IMR-90 (cell line): Measurements from ENCODE around the gene RARS2.

ENCODE experiments used
- BHLHE40 ChIP-seq: fragments of 150-350 bp; IDR thresholded peaks from 2 replicates; pipeline ENCODE4 v1.6.1; 2016; ENCODE audit warnings: mild to moderate bottlenecking, low read depth, low read length
- CEBPB ChIP-seq: IDR thresholded peaks from 2 replicates; pipeline ENCODE4 v1.6.1; 2012; ENCODE audit warnings: low read depth, low read length, improper control_type of control experiment
- CHD1 ChIP-seq: IDR thresholded peaks from 2 replicates; pipeline ENCODE4 v1.6.1; 2012; ENCODE audit warnings: low read depth, low read length, improper control_type of control experiment
- CTCF ChIP-seq: conservative IDR thresholded peaks from 2 replicates; pipeline ENCODE4 v1.5.1; 2012; ENCODE audit warnings: mild to moderate bottlenecking, low read depth, low read length, improper control_type of control experiment
- ELK1 ChIP-seq: fragments of 150-350 bp; IDR thresholded peaks from 2 replicates; pipeline ENCODE4 v1.6.1; 2016; ENCODE audit warnings: low read depth, mild to moderate bottlenecking, low read length, moderate library complexity, borderline replicate concordance
- FOS ChIP-seq: fragments of 150-350 bp; IDR thresholded peaks from 2 replicates; pipeline ENCODE4 v1.6.1; 2016; ENCODE audit warnings: low read depth, low read length
- MAFK ChIP-seq: IDR thresholded peaks from 2 replicates; pipeline ENCODE4 v1.6.1; 2012; ENCODE audit warnings: low read depth, low read length, improper control_type of control experiment
- MXI1 ChIP-seq: IDR thresholded peaks from 2 replicates; pipeline ENCODE4 v1.6.1; 2012; ENCODE audit warnings: low read depth, mild to moderate bottlenecking, low read length, moderate library complexity, borderline replicate concordance
- NFE2L2 ChIP-seq: fragments of 150-350 bp; IDR thresholded peaks from 2 replicates; pipeline ENCODE4 v1.6.1; 2016; ENCODE audit warnings: low read depth, mild to moderate bottlenecking, low read length
- POLR2A ChIP-seq: IDR thresholded peaks from 2 replicates; pipeline ENCODE4 v1.6.1; 2012; ENCODE audit warnings: mild to moderate bottlenecking, low read depth, low read length
- RAD21 ChIP-seq: IDR thresholded peaks from 2 replicates; pipeline ENCODE4 v1.6.1; 2012; ENCODE audit warnings: low read length, improper control_type of control experiment
- RCOR1 ChIP-seq: IDR thresholded peaks from 2 replicates; pipeline ENCODE4 v1.6.1; 2012; ENCODE audit warnings: mild to moderate bottlenecking, low read length, improper control_type of control experiment; ENCODE audit not compliant: insufficient replicate concordance
- USF2 ChIP-seq: fragments of 150-350 bp; IDR thresholded peaks from 2 replicates; pipeline ENCODE4 v1.6.1; 2017; ENCODE audit warnings: mild to moderate bottlenecking, antibody characterized with exemption, low read length, low read depth

- TF ChIP-seq CTCF (no peak), CEBPB (no peak), POLR2A (no peak), RCOR1 (no peak), MXI1 (no peak), BHLHE40 (no peak), FOS (no peak), NFE2L2 (no peak), RAD21 (no peak), CHD1 (no peak), USF2 (no peak), MAFK (no peak), ELK1 (no peak)
Observed at GRCh38 chr6:87636315-87636714, 46.5 kb upstream of the RARS2 start.
